Subcutaneous abdominal adipose tissue (tissue), 5 donors: Measurements from ENCODE around the gene MARK4.

Experiments
- H3K27ac ChIP-seq: one replicate; pipeline ENCODE4 v1.7.0; 2013; ENCODE audit warnings: low read depth, mild to moderate bottlenecking, inconsistent platforms, low read length, moderate library complexity
- H3K27me3 ChIP-seq, 5 donors: one replicate each; pipeline ENCODE4 v1.7.0; 2013; ENCODE audit warnings: low read length in 5 of 5, inconsistent platforms in 1 of 5; ENCODE audit not compliant: control insufficient read depth in 5 of 5, insufficient read depth in 4 of 5
- H3K36me3 ChIP-seq, 5 donors: one replicate each; pipeline ENCODE4 v1.7.0; 2013; ENCODE audit warnings: low read length in 5 of 5; ENCODE audit not compliant: control insufficient read depth in 5 of 5, insufficient read depth in 5 of 5
- H3K4me1 ChIP-seq, 5 donors: one replicate each; pipeline ENCODE4 v1.7.0; 2013; ENCODE audit warnings: low read length in 5 of 5, mild to moderate bottlenecking in 3 of 5, moderate library complexity in 1 of 5; ENCODE audit not compliant: control insufficient read depth in 5 of 5, insufficient read depth in 5 of 5
- H3K4me3 ChIP-seq, 5 donors: one replicate each; pipeline ENCODE4 v1.7.0; 2013; ENCODE audit warnings: low read length in 5 of 5, low read depth in 1 of 5
- H3K9ac ChIP-seq, 5 donors: one replicate each; pipeline ENCODE4 v1.7.0; 2013; ENCODE audit warnings: low read length in 5 of 5, mild to moderate bottlenecking in 4 of 5, moderate library complexity in 3 of 5
- H3K9me3 ChIP-seq, 5 donors: one replicate each; pipeline ENCODE4 v1.7.0; 2013; ENCODE audit warnings: low read length in 5 of 5; ENCODE audit not compliant: control insufficient read depth in 5 of 5
- donor health status: healthy.
- donor health status: healthy.
- donor health status: healthy.
- donor health status: healthy.
- donor health status: healthy.

Gene MARK4

DNA sequence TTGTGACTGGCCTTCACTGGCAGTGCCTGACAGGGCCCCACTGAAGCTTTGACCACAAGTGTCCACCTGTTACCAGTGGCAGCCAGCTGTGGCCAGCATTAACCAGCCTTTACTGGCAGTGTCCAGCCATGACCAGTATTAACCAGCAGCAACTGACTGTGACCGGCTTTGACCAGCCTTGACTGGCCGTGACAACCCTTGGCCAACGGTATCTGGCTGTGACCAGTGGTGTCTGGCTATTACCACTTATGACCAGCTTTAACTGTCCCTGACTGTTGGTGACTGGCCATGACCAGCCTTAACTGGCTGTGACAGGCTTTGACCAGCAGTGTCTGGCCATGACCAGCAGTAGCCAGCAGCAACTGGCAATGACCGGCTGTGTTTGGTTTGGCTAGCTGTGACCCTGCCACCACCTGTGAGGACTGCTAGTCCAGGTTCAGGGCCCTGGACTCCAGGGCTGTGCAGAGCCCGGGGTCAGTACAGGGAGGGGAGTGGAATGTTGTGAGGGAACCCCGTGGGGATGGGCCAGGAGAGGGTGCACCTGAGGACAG, 39.4 kb downstream of the MARK4 start:
- peaks cover 0 to 55% (median 44%) of the 10 kb centered on the region in 5 donors for H3K36me3 ChIP-seq
- H3K9ac ChIP-seq = no peak overlapping the region
- peaks cover 0 to 8% (median 0%) of the 10 kb centered on the region in 5 donors for H3K4me1 ChIP-seq
- H3K9me3 ChIP-seq = peaks cover 0 to 6% (median 0%) of the 10 kb centered on the region in 5 donors
- no peak overlapping the region for H3K27ac ChIP-seq
- no peak overlapping the region for H3K4me3 ChIP-seq
- H3K27me3 ChIP-seq = no peaks in the 10 kb centered on the region

GRCh38 chr19:45291834-45292233, 40.8 kb downstream of the MARK4 start:
- Histone ChIP-seq H3K36me3 (peaks cover 2 to 62% (median 45%) of the 10 kb centered on the region in 5 donors), H3K27me3 (no peaks in the 10 kb centered on the region), H3K27ac (no peak overlapping the region), H3K4me3 (no peak overlapping the region), H3K9me3 (peaks cover 0 to 6% (median 0%) of the 10 kb centered on the region in 5 donors), H3K4me1 (peaks cover 0 to 8% (median 0%) of the 10 kb centered on the region in 5 donors), H3K9ac (no peak overlapping the region)

GRCh38 chr19:45293682-45294081, 42.6 kb downstream of the MARK4 start:
- Histone ChIP-seq H3K27ac (no peak overlapping the region), H3K36me3 (peaks cover 2 to 70% (median 46%) of the 10 kb centered on the region in 5 donors), H3K4me3 (no peak overlapping the region), H3K4me1 (peaks cover 0 to 8% (median 0%) of the 10 kb centered on the region in 5 donors), H3K9me3 (peaks cover 0 to 6% (median 0%) of the 10 kb centered on the region in 5 donors), H3K27me3 (no peaks in the 10 kb centered on the region), H3K9ac (no peak overlapping the region)

DNA sequence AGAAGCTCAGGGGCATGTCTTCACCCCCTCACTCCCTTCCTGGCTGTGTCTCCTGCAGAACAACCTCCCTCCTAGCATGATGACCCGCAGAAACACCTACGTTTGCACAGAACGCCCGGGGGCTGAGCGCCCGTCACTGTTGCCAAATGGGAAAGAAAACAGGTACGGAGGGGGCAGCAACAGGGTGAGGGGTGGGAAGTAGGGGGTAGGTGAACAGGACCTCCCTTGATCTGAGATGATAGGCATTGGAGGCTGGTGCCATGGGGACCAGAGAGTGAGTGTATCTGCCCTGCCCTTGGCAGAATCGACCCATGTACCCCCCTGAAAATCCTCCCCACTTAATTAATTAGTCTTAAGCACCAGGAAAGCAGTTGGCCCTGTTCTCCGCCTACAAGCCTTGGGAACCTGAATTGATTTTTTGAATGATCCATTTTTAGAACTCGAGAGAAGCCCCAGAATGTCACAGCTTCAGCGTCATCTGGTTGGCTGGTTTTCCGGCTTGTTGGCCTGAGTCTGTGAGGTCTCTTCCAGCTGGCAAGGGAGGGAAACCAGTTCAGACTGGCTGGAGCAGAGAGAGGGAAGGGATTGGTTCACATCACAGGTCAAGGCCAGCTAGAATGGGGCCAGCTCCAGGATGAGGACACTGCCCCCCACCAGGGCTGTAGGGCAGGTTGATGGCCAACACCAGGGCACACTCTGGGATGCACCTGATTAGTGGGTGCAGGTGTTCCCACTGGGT, 43.4 kb downstream of the MARK4 start:
- no peak overlapping the region for H3K9ac ChIP-seq
- no peaks in the 10 kb centered on the region for H3K27me3 ChIP-seq
- H3K27ac ChIP-seq = no peak overlapping the region
- no peak overlapping the region for H3K4me3 ChIP-seq
- peaks cover 0 to 8% (median 0%) of the 10 kb centered on the region in 5 donors for H3K4me1 ChIP-seq
- H3K36me3 ChIP-seq = peaks cover 2 to 71% (median 50%) of the 10 kb centered on the region in 5 donors
- peaks cover 0 to 6% (median 0%) of the 10 kb centered on the region in 5 donors for H3K9me3 ChIP-seq

GRCh38 chr19:45295873-45296272, 44.8 kb downstream of the MARK4 start:
- Histone ChIP-seq H3K27ac (no peak overlapping the region), H3K27me3 (no peaks in the 10 kb centered on the region), H3K36me3 (peaks cover 2 to 71% (median 49%) of the 10 kb centered on the region in 5 donors), H3K9ac (no peak overlapping the region), H3K4me1 (peaks cover 0 to 8% (median 0%) of the 10 kb centered on the region in 5 donors), H3K9me3 (peaks cover 0 to 6% (median 0%) of the 10 kb centered on the region in 5 donors), H3K4me3 (no peak overlapping the region)

- Histone ChIP-seq H3K27ac (no peak overlapping the region), H3K4me3 (no peak overlapping the region), H3K9ac (no peak overlapping the region), H3K27me3 (no peaks in the 10 kb centered on the region), H3K4me1 (peaks cover 0 to 8% (median 0%) of the 10 kb centered on the region in 5 donors), H3K9me3 (peaks cover 0 to 6% (median 0%) of the 10 kb centered on the region in 5 donors), H3K36me3 (peaks cover 2 to 70% (median 44%) of the 10 kb centered on the region in 5 donors)
These were observed 45.3 kb downstream of the MARK4 start for GRCh38 chr19:45296355-45296754.

DNA sequence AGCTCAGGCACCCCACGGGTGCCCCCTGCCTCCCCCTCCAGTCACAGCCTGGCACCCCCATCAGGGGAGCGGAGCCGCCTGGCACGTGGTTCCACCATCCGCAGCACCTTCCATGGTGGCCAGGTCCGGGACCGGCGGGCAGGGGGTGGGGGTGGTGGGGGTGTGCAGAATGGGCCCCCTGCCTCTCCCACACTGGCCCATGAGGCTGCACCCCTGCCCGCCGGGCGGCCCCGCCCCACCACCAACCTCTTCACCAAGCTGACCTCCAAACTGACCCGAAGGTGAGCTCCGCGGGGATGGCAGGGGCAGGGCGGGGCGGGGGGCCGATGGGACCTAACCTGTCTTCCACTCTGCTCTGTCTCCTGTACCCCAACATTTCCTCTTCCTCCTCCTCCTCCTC, 46.6 kb downstream of the MARK4 start:
- Histone ChIP-seq H3K4me1 (peaks cover 0 to 8% (median 0%) of the 10 kb centered on the region in 5 donors), H3K4me3 (no peak overlapping the region), H3K9me3 (peaks cover 0 to 6% (median 0%) of the 10 kb centered on the region in 5 donors), H3K27me3 (no peaks in the 10 kb centered on the region), H3K27ac (no peak overlapping the region), H3K36me3 (peaks cover 2 to 74% (median 43%) of the 10 kb centered on the region in 5 donors), H3K9ac (no peak overlapping the region)

DNA sequence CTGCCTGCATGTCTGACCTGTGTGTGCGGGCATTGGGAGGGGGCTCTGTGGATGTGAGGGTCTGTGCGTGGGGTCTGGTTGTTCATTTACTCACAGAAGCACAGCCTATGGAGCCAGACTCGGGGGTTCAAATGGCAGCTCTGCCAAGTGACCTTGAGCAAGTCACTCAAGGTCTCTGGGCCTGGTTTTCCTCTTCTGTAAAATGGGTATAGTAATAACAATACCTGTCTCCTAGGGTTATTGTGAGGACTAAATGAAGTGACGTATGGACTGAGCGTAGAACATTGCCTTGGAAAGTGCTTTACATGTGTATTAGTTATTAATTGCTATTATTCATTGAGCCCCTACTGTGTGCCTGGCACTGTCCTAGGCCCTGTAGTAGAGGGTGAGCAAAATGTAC, 47.2 kb downstream of the MARK4 start:
- Histone ChIP-seq H3K9ac (no peak overlapping the region), H3K4me1 (peaks cover 0 to 8% (median 0%) of the 10 kb centered on the region in 5 donors), H3K4me3 (no peak overlapping the region), H3K36me3 (peaks cover 2 to 76% (median 47%) of the 10 kb centered on the region in 5 donors), H3K27me3 (no peaks in the 10 kb centered on the region), H3K9me3 (peaks cover 0 to 3% (median 0%) of the 10 kb centered on the region in 5 donors), H3K27ac (no peak overlapping the region)

- peaks cover 0 to 5% (median 0%) of the 10 kb centered on the region in 5 donors for H3K9me3 ChIP-seq
- H3K4me3 ChIP-seq = no peak overlapping the region
- no peaks in the 10 kb centered on the region for H3K27me3 ChIP-seq
- H3K4me1 ChIP-seq = peaks cover 0 to 2% (median 0%) of the 10 kb centered on the region in 5 donors
- H3K9ac ChIP-seq = no peak overlapping the region
- no peak overlapping the region for H3K27ac ChIP-seq
- H3K36me3 ChIP-seq = peaks cover 2 to 65% (median 40%) of the 10 kb centered on the region in 5 donors
These were observed 48.6 kb downstream of the MARK4 start for GRCh38 chr19:45299719-45300118.

DNA sequence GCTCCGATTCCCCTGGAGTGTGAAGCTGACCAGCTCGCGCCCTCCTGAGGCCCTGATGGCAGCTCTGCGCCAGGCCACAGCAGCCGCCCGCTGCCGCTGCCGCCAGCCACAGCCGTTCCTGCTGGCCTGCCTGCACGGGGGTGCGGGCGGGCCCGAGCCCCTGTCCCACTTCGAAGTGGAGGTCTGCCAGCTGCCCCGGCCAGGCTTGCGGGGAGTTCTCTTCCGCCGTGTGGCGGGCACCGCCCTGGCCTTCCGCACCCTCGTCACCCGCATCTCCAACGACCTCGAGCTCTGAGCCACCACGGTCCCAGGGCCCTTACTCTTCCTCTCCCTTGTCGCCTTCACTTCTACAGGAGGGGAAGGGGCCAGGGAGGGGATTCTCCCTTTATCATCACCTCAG, 51.3 kb downstream of the MARK4 start:
- Histone ChIP-seq H3K27me3 (peaks cover 0 to 3% (median 0%) of the 10 kb centered on the region in 5 donors), H3K36me3 (peaks cover 0 to 45% (median 33%) of the 10 kb centered on the region in 5 donors), H3K9ac (no peak overlapping the region), H3K4me3 (no peak overlapping the region), H3K9me3 (peaks cover 0 to 5% (median 0%) of the 10 kb centered on the region in 5 donors), H3K27ac (no peak overlapping the region), H3K4me1 (peaks cover 0 to 4% (median 0%) of the 10 kb centered on the region in 5 donors)
